ENCODE results near the gene RNF31.

Gene RNF31

GRCh38 chr14:24194186-24194872, 47.0 kb downstream of the RNF31 start:
- Histone ChIP-seq H3K4me3 (ENCODE audit: low read length) (peak overlapping the region; percentile 87), H3K79me2 (ENCODE audit: control insufficient read depth, low read length) (peaks cover 53% of the 10 kb centered on the region), H4K20me1 (ENCODE audit: control insufficient read depth, insufficient read depth, low read depth, low read length) (no peaks in the 10 kb centered on the region), H3K4me1 (ENCODE audit: control insufficient read depth, low read length) (peaks cover 31% of the 10 kb centered on the region), H3F3A (ENCODE audit: control insufficient read depth, insufficient read depth) (peaks cover 21% of the 10 kb centered on the region), H3K9me3 (ENCODE audit: control insufficient read depth, insufficient read depth, low read length) (no peaks in the 10 kb centered on the region), H3K4me2 (ENCODE audit: low read length) (peak overlapping the region; percentile 78), H3K27ac (ENCODE audit: low read depth, low read length) (0 out of 2 replicates have a peak overlapping the region, but pooled peaks have one; percentile 78), H3K36me3 (ENCODE audit: control insufficient read depth, low read length) (peaks cover 46% of the 10 kb centered on the region), H3K27me3 (ENCODE audit: control insufficient read depth, low read length) (no peaks in the 10 kb centered on the region), H3K9me2 (replicated peaks; ENCODE audit: control insufficient read depth, low read length) (no peaks in the 10 kb centered on the region)
- no peak for TF ChIP-seq EZH2phosphoT487 (IDR thresholded peaks at IDR 0.05; ENCODE audit: borderline replicate concordance, low read length)
- TF ChIP-seq CTCF (IDR thresholded peaks at IDR 0.05; ENCODE audit: low read depth, low read length, poor library complexity, severe bottlenecking): no peak

GRCh38 chr14:24194873-24195185, 47.5 kb downstream of the RNF31 start:
- Histone ChIP-seq H3K79me2 (ENCODE audit: control insufficient read depth, low read length) (peaks cover 53% of the 10 kb centered on the region), H3K27ac (ENCODE audit: low read depth, low read length) (peak overlapping the region; percentile 78), H3K27me3 (ENCODE audit: control insufficient read depth, low read length) (no peaks in the 10 kb centered on the region), H3F3A (ENCODE audit: control insufficient read depth, insufficient read depth) (peaks cover 19% of the 10 kb centered on the region), H3K9me2 (replicated peaks; ENCODE audit: control insufficient read depth, low read length) (no peaks in the 10 kb centered on the region), H3K4me3 (ENCODE audit: low read length) (peak overlapping the region; percentile 87), H3K4me1 (ENCODE audit: control insufficient read depth, low read length) (peaks cover 29% of the 10 kb centered on the region), H3K4me2 (ENCODE audit: low read length) (peak overlapping the region; percentile 78), H3K9me3 (ENCODE audit: control insufficient read depth, insufficient read depth, low read length) (no peaks in the 10 kb centered on the region), H3K36me3 (ENCODE audit: control insufficient read depth, low read length) (peaks cover 48% of the 10 kb centered on the region), H4K20me1 (ENCODE audit: control insufficient read depth, insufficient read depth, low read depth, low read length) (no peaks in the 10 kb centered on the region)
- TF ChIP-seq CTCF (IDR thresholded peaks at IDR 0.05; ENCODE audit: low read depth, low read length, poor library complexity, severe bottlenecking) (no peak), EZH2phosphoT487 (IDR thresholded peaks at IDR 0.05; ENCODE audit: borderline replicate concordance, low read length) (no peak)

GRCh38 chr14:24195186-24196070, 48.1 kb downstream of the RNF31 start, which contains the start of gene TM9SF1:
Gene TM9SF1 (minus strand): TSS chr14:24195441. CDS start chr14:24195019, 422 bp downstream.
- Histone ChIP-seq H3K4me1 (ENCODE audit: control insufficient read depth, low read length) (peaks cover 29% of the 10 kb centered on the region), H3K27ac (ENCODE audit: low read depth, low read length) (peak within 1 kb of the TSS; percentile 78), H3F3A (ENCODE audit: control insufficient read depth, insufficient read depth) (peaks cover 16% of the 10 kb centered on the region), H3K27me3 (ENCODE audit: control insufficient read depth, low read length) (no peaks in the 10 kb centered on the region), H3K79me2 (ENCODE audit: control insufficient read depth, low read length) (peaks cover 53% of the 10 kb centered on the region), H3K9me3 (ENCODE audit: control insufficient read depth, insufficient read depth, low read length) (no peaks in the 10 kb centered on the region), H3K36me3 (ENCODE audit: control insufficient read depth, low read length) (peaks cover 44% of the 10 kb centered on the region), H3K4me3 (ENCODE audit: low read length) (peak within 1 kb of the TSS; percentile 87), H4K20me1 (ENCODE audit: control insufficient read depth, insufficient read depth, low read depth, low read length) (no peaks in the 10 kb centered on the region), H3K9me2 (replicated peaks; ENCODE audit: control insufficient read depth, low read length) (no peaks in the 10 kb centered on the region), H3K4me2 (ENCODE audit: low read length) (peak within 1 kb of the TSS; percentile 78)
- no peak for TF ChIP-seq CTCF (IDR thresholded peaks at IDR 0.05; ENCODE audit: low read depth, low read length, poor library complexity, severe bottlenecking)
- TF ChIP-seq EZH2phosphoT487 (IDR thresholded peaks at IDR 0.05; ENCODE audit: borderline replicate concordance, low read length): no peak
